Stimulated activated CD4-positive, alpha-beta T cell treated with anti-CD3 and anti-CD28 coated beads, Interleukin-4, amount 100 ng/mL, for 1 hour (primary cell): ENCODE results near the gene PDGFRB.

Experiments
- DNase-seq: peaks from one replicate; pipeline ENCODE4 v3.0.0-alpha.2; 2020

PDGFRB gene

DNA sequence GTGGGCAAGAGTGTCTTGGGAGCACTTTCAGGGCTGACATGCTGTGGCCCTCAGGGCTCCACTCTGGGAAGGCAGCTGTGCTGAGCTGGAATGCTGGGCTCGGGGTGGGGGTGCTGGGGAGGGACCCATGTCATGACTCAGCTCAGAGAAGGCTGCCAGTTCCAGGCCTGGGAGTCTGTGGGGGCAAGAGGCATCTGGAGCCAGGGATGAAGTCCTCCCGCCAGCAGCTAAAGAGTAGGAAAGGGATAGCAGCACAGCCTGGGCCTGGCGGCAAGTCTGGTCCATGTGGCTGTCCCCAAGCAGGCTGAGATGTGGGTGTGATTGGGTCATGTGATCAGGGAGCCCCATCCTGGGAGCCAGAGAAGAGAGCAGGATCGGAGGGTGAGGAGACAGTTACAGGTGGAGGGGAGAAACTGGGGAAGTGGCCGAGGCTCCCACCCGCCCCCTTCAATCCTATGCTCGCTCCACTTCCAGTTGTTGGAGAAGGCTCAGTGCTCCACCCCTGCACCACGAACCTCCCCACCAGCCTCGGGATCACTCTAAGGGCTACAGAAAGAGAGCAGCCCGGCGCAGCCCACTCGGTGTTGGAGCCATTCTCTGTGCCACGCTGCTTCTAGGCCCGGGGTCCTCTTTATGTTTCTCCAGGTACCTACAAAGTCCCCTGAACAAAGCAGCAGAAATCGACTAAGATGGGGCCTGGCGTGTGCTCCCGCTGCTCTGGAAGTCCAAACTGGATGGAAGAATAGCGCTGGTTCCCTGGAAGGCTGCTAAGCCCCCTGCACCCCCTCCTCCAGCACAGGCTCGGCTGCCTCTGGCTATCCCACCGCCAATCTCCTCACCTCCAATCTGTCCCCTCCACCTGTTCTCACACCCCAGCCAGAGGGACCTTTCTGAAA lies 12.0 kb downstream of the PDGFRB start:
- DNase-seq: no peak

GRCh38 chr5:150142959-150143349 lies 12.7 kb downstream of the PDGFRB start:
- DNase-seq: no peak

GRCh38 chr5:150142185-150142958 lies 13.3 kb downstream of the PDGFRB start:
- no peak for DNase-seq

DNA sequence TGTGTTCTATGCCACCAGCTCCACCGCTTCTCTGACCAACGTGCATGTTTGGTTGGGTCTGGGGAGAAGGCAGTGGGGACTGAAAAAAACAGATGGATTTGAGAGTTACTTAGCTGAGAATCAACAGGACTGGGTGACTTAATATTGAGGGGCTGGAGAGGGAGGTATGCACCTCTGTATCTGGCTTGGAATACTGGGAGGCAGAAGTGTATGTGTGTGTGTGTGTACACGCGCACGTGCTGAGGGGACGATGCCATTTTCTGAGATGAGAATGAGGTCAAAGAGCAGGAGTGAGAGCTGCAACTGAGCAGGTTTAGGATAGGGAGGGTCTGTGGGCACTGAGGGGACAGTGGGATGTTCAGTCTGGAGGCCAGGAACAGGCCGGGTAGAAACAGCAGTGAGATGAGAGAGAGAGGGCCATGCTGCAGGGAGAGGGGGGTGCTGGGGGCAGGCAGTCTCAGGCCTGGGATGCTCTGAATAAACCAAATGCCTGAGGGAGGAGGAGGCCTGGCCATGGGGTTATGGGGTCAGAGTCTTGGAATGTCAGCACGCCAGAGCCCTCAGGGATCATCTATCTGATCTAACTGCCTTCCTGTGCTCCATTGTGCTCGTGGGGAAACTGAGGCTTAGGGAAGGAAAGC lies 14.0 kb downstream of the PDGFRB start:
- no peak for DNase-seq

- no peak for DNase-seq
These were observed 14.8 kb downstream of the PDGFRB start for GRCh38 chr5:150140830-150141229.

DNA sequence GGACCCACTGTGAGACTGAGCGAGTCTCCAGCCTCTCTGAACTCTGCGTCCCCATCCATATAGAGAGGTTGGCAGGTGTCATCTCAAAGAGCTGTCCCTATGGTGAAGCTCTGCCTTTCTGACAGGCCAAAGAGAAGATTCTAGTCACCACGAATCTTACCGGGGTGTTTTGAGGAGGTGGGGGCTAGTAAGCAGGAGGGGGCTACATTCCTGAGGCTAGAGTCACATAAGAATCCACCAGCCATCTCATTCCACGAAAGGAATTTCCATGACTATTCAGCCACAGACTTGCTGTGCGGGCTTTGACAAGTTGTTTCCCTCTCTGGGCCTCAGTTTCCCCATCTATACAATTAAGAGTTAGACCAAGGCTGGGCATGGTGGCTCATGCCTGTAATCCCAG lies 16.3 kb downstream of the PDGFRB start:
- no peak for DNase-seq

- DNase-seq: no peak
These were observed 16.9 kb downstream of the PDGFRB start for GRCh38 chr5:150138551-150139265.

DNA sequence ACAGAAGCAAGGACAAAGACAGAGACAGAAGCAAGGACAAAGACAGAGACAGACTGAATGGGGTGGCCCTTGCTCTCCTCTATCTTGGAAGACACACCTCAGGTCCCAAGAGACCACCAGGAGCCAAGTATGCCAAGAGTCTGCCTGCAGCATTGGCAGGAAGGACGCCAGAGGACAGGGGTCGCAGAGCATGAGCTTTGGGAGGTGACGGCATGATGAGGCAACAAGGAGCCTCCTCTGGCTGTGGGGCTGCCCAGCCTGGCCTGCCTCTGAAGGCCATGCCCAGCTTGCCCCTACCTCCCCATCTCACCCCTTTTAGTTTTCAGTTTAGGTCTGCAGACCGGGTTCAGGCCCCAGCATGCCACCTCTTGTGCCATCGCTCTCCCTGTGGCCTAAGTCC lies 17.6 kb downstream of the PDGFRB start:
- no peak for DNase-seq

DNA sequence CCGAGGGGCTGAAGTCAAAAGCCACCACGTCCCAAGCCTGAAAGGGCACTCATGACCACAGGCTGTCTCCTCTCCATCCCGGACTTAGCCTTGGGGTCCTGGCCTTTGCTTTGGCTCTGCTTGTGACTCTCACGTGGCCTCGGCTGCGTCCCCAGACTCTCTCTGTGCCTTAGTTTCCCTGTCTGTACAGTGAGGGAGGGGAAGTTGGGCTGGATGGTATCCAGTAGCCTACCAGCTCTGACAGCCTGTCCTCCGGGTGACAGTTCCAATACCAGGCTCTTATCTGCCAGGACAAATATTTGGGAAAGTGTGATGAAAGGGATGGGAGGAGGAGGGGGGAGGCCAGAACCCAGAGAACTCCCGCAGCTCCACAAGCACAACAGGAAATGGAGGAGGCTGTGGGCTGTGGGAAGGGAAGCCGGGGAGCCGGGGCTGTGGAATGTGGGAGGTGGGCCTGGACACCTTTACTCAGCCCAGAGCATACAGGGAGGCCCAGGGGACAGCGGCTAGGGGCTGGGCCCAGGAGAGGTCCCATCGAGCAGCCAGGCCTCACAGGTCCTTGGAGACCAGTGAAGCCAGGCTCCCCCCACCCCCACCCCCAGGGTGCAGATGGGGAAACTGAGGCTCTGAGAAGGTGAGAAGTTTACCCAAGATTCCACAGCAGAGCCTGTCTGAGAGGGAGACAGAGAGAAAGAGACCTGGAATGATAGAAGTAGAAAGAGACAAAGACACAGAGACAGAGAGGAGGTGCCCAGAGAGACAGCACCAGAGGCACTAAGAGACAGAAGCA lies 18.3 kb downstream of the PDGFRB start:
- DNase-seq: no peak

DNA sequence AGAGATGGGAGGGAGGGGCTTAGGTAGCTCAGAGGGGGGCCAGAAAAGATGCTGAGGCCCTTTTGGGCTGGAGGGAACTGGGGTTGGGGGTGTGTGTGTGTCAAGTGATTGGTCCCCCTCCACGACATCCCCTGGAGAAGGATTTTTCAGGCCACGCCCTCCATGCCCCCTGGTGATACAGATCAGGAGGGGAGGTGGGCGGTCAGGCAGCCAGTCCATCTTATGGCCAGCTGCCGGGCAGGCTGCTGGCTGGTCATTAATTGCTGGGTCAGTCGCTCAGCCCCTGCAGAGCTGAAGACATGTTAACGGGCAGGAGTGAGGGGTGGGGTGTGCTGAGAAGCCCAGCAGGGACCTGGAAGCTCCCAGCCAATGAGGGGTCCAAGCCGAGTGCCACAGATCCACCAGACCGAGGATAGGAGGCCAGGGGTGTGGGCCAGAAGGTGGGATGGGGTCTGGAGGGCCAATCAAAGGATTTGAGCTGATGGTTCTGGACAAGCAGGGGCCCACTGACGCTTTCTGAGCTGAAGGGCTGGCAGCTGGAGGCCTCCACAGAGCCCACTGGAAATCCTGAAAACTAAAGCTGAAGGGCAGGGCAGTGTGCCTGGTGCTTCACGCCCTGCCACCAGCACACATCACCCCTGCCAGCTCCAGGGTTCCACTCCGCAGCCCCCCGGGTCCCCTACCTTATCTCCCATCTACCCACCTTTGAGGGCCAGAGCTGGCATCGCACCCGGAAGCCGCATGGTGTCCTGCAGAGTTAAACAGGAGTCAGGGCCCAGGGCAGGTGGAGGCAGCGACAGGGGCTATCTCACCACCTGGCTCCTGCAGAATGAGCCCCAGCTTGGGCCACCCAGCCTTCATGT lies 19.1 kb downstream of the PDGFRB start:
- no peak for DNase-seq

- DNase-seq: no peak
These were observed 19.9 kb downstream of the PDGFRB start for GRCh38 chr5:150135557-150136304.

GRCh38 chr5:150134198-150134588 lies 21.5 kb downstream of the PDGFRB start:
- no peak for DNase-seq

DNA sequence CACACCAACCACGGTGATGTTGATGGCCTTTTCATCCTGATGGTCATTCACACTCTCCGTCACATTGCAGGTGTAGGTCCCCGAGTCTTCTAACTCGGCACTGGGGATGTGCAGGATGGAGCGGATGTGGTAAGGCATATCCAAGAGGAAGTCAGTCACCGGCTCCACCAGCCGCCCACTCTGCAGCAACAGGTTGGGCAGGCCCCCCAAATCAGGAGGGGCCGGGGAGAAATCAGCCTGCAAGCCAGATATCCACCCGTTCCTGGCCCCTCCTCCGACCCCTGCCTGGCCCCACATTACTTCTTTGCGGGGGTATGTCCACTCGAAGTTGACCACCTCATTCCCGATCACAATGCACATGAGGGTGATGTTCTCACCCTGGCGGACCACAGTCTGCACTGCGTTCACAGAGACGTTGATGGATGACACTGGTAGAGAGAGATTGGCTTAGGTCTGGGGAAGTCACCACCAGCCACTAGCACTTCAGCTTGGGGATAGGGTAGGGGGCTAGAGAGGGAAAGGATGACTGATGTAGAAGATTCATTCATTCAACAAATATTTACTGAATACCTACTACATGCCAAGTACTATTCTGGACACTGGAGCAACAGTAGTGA lies 22.0 kb downstream of the PDGFRB start:
- DNase-seq: no peak

DNA sequence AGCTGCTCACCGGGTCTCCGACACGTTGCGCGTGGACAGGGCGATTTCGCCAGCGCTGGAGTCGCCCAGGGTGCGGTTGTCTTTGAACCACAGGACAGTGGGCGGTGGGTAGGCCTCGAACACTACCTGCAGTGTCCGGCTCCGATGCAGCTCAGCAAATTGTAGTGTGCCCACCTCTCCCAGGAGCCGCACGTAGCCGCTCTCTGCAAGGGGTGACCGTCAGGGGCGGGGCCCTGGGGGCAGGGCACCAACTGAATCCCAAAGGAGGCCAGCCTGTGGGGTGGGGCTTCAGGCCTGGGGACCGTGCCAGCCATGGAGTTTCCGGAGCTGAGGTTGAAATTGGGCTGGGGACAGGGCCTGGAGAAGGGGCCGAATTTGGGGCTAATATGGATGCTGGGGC lies 22.9 kb downstream of the PDGFRB start:
- DNase-seq: no peak

- DNase-seq: no peak
These were observed 23.5 kb downstream of the PDGFRB start for GRCh38 chr5:150131978-150132694.

DNA sequence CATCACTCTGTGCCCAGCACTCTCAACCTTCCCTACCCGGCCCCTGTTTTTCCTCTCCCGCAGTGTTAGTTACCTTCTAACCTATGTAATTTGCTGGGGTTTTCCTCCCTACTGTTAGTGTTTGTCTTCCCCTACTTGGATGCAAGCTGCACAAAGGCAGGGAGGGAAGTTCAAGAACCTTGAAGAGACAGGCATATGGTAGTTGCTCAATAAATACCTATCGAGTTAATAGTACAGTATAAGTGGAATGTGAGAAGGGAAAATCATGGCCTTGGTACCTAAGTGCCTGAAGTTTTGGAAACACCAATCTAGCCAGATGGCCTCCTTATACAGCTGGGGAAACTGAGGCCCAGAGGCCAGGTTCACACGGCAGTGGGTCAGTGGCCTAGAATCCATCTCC lies 24.2 kb downstream of the PDGFRB start:
- no peak for DNase-seq

- no peak for DNase-seq
These were observed 25.1 kb downstream of the PDGFRB start for GRCh38 chr5:150130493-150130922.

- peak; percentile 38 for DNase-seq
These were observed 25.7 kb downstream of the PDGFRB start for GRCh38 chr5:150129813-150130492.

DNA sequence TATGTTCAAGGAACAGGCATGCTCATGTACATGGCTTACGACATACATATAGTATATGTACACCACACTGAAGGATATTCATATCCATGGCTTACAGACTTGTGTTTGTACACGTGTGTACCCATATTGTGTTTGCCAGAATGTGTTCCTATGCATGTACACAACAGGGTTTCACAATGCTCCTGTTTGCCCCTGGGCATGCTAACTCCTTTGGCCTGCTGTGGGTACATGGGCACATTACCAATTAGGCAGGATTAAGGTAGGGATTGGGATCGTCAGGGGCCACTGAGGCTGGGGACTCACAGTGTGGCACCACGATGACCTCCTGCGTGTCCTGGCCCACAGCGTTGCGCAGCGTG lies 26.2 kb downstream of the PDGFRB start:
- DNase-seq: no peak
